ENCODE data around the gene PSMD9.
"Not testable (repeated sequence)": the region's sequence is repeated elsewhere in the genome, so short reads cannot be mapped to it uniquely, and the experiment has no call there.

The PSMD9 gene

GRCh38 chr12:121849665-121850064, 38.9 kb upstream of the PSMD9 start:
- Histone ChIP-seq H3K4me3 (ENCODE audit: low read depth in 1 of 2, low read length in 2 of 2) (no peak overlapping the region), H3K4me1 (ENCODE audit: insufficient read depth, low read length) (no peaks in the 10 kb centered on the region), H3K4me2 (ENCODE audit: insufficient read depth, low read length) (no peak overlapping the region), H2AFZ (ENCODE audit: low read depth, low read length) (no peak overlapping the region), H3K27me3 (ENCODE audit: insufficient read depth, low read length, poor library complexity) (no peaks in the 10 kb centered on the region), H3K36me3 (ENCODE audit: insufficient read depth, low read length) (no peaks in the 10 kb centered on the region), H3K9me3 (ENCODE audit: insufficient read depth, low read length, severe bottlenecking) (no peaks in the 10 kb centered on the region), H3K9ac (ENCODE audit: low read depth, low read length) (no peak overlapping the region), H3K79me2 (ENCODE audit: insufficient read depth, low read length) (no peaks in the 10 kb centered on the region), H4K20me1 (ENCODE audit: insufficient read depth, low read length) (no peaks in the 10 kb centered on the region), H3K27ac (ENCODE audit: low read length) (no peak overlapping the region)
- ATAC-seq (ENCODE audit: insufficient read depth, low read depth) = no peak
- no peak for DNase-seq
- TF ChIP-seq CTCF (IDR thresholded peaks at IDR 0.05; ENCODE audit: borderline replicate concordance, extremely low read depth, low read length, poor library complexity, severe bottlenecking) (no peak), EZH2 (IDR thresholded peaks at IDR 0.05; ENCODE audit: borderline replicate concordance, low read depth, low read length, severe bottlenecking) (no peak)

GRCh38 chr12:121852392-121852791, 36.2 kb upstream of the PSMD9 start:
- not testable (repeated sequence) for DNase-seq; H3K4me1 ChIP-seq (ENCODE audit: insufficient read depth, low read length); H3K79me2 ChIP-seq (ENCODE audit: insufficient read depth, low read length); ATAC-seq (ENCODE audit: insufficient read depth, low read depth); H2AFZ ChIP-seq (ENCODE audit: low read depth, low read length); H4K20me1 ChIP-seq (ENCODE audit: insufficient read depth, low read length); H3K27me3 ChIP-seq (ENCODE audit: insufficient read depth, low read length, poor library complexity); H3K4me2 ChIP-seq (ENCODE audit: insufficient read depth, low read length); H3K4me3 ChIP-seq (ENCODE audit: low read depth in 1 of 2, low read length in 2 of 2); H3K9me3 ChIP-seq (ENCODE audit: insufficient read depth, low read length, severe bottlenecking); H3K27ac ChIP-seq (ENCODE audit: low read length); H3K9ac ChIP-seq (ENCODE audit: low read depth, low read length); H3K36me3 ChIP-seq (ENCODE audit: insufficient read depth, low read length)

GRCh38 chr12:121857322-121858246, 31.0 kb upstream of the PSMD9 start:
- DNase-seq (no peak), ATAC-seq (ENCODE audit: insufficient read depth, low read depth) (no peak)
- H3K4me3 ChIP-seq (ENCODE audit: low read depth in 1 of 2, low read length in 2 of 2) = no peak overlapping the region
- H4K20me1 ChIP-seq (ENCODE audit: insufficient read depth, low read length) = no peaks in the 10 kb centered on the region
- TF ChIP-seq CTCF (IDR thresholded peaks at IDR 0.05; ENCODE audit: borderline replicate concordance, extremely low read depth, low read length, poor library complexity, severe bottlenecking) = no peak
- TF ChIP-seq EZH2 (IDR thresholded peaks at IDR 0.05; ENCODE audit: borderline replicate concordance, low read depth, low read length, severe bottlenecking) = no peak
- H3K9ac ChIP-seq (ENCODE audit: low read depth, low read length) = no peak overlapping the region
- no peaks in the 10 kb centered on the region for H3K27me3 ChIP-seq (ENCODE audit: insufficient read depth, low read length, poor library complexity)
- no peak overlapping the region for H2AFZ ChIP-seq (ENCODE audit: low read depth, low read length)
- H3K4me1 ChIP-seq (ENCODE audit: insufficient read depth, low read length) = no peaks in the 10 kb centered on the region
- no peak overlapping the region for H3K4me2 ChIP-seq (ENCODE audit: insufficient read depth, low read length)
- no peaks in the 10 kb centered on the region for H3K79me2 ChIP-seq (ENCODE audit: insufficient read depth, low read length)
- no peak overlapping the region for H3K27ac ChIP-seq (ENCODE audit: low read length)
- H3K9me3 ChIP-seq (ENCODE audit: insufficient read depth, low read length, severe bottlenecking) = no peaks in the 10 kb centered on the region
- no peaks in the 10 kb centered on the region for H3K36me3 ChIP-seq (ENCODE audit: insufficient read depth, low read length)

GRCh38 chr12:121858318-121858661, 30.3 kb upstream of the PSMD9 start:
- Histone ChIP-seq H3K4me3 (ENCODE audit: low read depth in 1 of 2, low read length in 2 of 2) (no peak overlapping the region), H4K20me1 (ENCODE audit: insufficient read depth, low read length) (no peaks in the 10 kb centered on the region), H3K79me2 (ENCODE audit: insufficient read depth, low read length) (no peaks in the 10 kb centered on the region), H2AFZ (ENCODE audit: low read depth, low read length) (no peak overlapping the region), H3K27me3 (ENCODE audit: insufficient read depth, low read length, poor library complexity) (no peaks in the 10 kb centered on the region), H3K9ac (ENCODE audit: low read depth, low read length) (no peak overlapping the region), H3K4me2 (ENCODE audit: insufficient read depth, low read length) (no peak overlapping the region), H3K27ac (ENCODE audit: low read length) (no peak overlapping the region), H3K9me3 (ENCODE audit: insufficient read depth, low read length, severe bottlenecking) (no peaks in the 10 kb centered on the region), H3K36me3 (ENCODE audit: insufficient read depth, low read length) (no peaks in the 10 kb centered on the region), H3K4me1 (ENCODE audit: insufficient read depth, low read length) (no peaks in the 10 kb centered on the region)
- no peak for TF ChIP-seq EZH2 (IDR thresholded peaks at IDR 0.05; ENCODE audit: borderline replicate concordance, low read depth, low read length, severe bottlenecking)
- TF ChIP-seq CTCF (IDR thresholded peaks at IDR 0.05; ENCODE audit: borderline replicate concordance, extremely low read depth, low read length, poor library complexity, severe bottlenecking) = no peak
- DNase-seq (no peak), ATAC-seq (ENCODE audit: insufficient read depth, low read depth) (no peak)
